Brain pericyte (primary cell): Measurements from ENCODE around the gene RWDD4.
"Not testable (repeated sequence)": the region's sequence is repeated elsewhere in the genome, so short reads cannot be mapped to it uniquely, and the experiment has no call there.

Experiments
- DNase-seq: peaks from one replicate; pipeline ENCODE4 v3.0.0-alpha.2; 2012; ENCODE audit warnings: low read depth, low spot score

Gene RWDD4

DNA sequence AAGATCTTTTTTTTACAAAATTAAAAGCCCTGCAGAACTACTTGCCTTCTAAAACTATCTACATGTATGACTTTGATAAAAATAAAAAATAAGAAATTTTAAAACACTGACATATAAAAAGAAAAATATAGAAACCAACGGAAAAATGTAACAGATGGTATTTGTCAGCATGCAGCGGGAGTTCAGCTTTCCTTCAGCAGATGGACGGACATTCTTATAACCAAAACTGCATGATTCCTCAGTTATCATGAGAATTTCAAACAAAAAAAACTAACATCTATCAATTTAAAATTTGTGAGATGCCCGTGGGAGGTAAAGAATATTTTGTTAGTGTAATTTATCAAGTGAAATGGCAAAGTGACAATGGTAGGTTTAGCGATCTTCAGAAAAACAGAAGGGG lies 23.2 kb downstream of the RWDD4 start:
- no peak for DNase-seq

DNA sequence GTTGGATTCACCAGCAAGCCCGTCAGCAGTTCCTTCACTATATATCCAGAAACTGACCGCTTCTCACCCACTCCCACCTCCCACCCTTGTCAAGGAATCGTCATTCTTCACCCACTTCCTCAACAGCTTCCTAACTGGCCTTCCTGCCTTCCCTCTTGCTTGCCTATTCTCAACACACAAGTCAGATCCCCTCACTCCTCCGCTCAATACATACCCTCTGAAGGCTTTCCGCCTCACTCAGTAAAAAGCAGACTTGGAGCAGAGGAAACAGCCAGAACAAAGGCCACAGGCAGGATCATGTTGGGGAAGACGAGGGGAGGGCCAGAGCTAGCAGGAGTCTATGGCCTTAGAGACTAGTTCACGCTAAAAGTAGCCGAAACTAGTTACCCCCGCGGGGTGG lies 23.7 kb downstream of the RWDD4 start:
- no peak for DNase-seq

DNA sequence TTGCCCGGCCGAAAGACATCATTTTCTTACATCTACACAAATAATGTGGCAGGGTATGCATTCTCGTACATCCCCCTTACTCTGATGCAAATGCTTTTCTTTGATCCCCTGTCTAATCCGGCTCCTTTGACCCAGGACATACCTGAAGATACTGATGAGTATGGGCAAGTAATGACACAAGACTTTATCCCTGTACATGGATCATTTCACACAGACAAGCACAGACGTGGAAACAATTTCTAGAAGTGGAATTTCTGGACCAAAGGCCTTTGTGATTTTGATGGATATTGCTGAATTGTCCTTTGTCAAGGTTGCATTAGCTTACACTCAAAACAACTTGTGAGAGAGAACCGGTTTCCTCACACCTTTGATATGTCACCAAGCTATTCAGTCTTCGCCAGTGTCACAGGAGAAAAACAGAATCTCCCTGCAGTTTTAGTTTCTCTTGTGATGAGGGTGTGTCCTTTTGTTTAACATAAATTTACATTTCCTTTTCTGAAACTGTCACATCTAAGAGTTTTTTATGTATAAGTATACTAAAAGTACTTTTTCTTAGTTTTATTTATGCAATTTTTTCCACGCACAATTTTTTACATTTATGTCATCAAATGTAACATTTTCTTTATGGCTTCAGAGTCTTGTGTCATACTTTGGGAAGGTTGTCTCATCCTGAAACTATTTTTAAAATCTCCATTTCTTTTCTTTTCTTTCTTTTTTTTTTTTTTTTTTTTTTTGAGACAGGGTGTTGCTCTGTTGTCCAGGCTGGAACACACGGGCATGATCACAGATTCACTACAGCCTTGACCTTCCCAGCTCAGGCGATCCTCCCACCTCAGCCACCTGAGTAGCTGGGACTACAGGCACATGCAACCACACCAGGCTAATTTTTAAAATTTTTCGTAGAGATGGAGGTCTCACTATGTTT lies 25.2 kb downstream of the RWDD4 start:
- DNase-seq = no peak

DNA sequence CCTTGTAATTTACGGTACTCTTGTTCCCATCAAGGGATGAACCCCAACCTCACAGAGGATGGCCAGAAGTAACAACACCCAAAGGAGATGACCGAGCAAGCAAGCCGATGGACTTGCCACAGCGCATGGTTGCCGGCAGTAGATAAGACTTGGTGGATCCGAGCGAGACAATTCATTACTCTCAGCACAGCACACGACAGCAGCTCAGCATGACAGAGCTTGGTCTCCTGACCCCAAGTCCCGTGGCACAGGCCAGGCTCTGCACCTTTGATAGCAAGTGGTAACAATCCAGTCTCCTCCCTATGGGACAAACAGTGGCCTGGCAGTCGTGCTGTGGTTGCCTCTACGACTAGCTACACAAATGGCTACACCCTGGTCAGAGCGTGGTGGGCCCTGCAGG lies 26.3 kb downstream of the RWDD4 start:
- no peak for DNase-seq

DNA sequence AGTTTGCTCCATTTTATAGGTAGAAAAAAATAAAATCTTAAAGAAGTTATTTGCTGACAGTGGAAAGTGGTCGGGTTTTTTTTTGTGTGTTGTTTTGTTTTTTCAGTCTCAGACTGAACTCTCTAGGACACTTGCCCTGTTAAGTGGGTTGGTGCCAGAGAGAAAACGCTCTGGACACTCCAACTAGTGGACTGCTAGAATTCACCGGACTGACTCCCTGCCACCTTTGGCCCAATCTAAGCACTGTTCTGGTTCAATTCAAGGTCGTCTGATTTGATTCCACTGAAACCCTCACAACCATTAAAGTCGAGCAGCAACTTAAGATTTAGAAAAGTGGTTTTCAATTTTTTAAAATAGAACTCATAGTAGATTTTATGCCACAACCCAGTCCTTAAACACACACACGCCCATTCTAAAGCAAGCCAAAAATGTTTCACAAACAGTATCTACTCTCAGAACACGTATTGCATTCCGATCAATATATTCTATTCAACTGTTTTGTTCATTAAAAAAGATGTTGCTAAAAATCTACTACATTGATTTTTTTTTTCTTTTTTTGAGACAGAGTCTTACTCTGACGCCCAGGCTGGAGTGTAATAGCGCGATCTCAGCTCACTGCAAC lies 27.3 kb downstream of the RWDD4 start:
- DNase-seq = no peak

DNA sequence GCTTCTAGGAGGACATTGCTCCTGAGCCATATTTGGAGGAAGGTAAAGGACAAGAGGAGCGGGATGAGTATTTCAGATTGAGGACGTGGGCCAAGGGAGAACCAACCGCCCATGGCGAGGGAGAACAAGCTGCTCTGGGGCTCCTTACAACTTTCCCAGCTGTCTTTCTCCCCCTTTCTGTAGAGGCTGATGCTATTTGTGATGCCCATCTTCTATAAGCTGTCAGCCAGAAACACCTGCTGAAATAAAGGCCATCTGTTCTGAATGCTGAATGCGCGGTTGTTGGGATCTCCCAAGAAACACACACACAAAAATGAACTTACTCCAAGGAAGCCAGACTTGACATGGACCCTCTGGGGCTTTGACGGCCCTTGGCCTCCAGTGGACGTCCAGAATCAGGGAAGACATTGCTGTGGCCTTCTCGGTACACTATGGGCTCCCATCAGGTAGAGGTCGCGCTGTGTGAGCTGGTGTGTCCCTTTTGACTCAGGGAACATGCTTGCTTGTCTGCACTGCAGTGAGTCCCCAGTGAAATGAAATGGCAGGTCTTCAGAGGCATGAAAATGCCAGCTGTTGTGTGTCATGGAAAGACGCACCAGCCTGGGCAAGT lies 30.9 kb downstream of the RWDD4 start:
- DNase-seq = no peak

DNA sequence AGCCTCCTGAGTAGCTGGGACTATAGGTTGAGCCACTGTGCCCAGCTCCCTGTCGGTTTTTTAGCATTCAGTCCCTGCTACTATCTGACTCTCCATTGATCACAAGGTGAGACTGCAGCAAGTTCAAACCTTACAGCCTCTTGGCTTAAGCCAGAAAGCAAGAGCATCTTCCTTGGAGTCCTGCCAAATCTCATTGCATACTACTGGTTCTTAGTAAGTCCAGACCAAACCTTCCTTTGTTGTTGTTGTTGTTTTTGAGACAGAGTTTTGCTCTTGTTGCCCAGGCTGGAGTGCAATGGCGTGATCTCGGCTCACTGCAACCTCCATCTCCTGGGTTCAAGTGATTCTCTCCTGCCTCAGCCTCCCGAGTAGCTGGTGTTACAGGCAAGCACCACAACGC lies 31.7 kb downstream of the RWDD4 start:
- not testable (repeated sequence) for DNase-seq

DNA sequence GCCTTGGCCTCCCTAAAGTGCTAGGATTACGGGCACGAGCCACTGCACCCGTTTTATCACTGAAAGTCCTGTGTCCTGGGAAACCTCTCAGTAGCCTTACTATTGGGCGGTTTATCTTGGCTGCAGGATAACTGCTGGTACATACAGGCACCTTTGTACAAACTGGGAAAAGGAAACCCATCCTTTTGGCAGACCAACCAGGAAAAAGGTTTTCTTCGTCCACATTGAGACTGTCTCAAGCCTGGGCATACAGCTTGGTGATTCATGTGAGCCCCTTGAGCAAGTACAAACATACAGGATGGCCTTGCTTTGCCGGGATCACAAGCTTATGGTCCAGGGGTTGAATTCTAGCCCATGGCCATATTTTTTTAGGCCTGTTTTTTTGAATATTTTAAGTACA lies 32.8 kb downstream of the RWDD4 start:
- DNase-seq = no peak

DNA sequence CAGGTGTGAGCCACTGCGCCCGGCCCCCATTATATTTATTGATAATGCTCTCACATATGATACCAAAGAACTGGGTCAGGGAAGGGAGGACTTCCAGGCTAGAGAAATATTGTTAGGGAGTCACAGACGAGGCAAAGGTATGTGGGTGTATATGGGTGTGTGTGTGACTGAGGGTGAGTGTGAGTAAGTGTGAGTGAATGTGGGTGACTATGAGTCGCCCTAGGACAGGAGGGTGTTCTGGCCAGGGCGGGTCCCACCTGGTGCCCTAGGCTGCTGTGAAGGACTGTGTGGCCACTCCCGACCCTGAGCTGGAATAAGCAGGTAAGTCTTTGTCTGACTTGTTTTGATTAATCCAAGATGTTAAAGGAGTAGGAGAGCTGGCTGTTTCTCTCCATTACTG lies 34.4 kb downstream of the RWDD4 start:
- no peak for DNase-seq

DNA sequence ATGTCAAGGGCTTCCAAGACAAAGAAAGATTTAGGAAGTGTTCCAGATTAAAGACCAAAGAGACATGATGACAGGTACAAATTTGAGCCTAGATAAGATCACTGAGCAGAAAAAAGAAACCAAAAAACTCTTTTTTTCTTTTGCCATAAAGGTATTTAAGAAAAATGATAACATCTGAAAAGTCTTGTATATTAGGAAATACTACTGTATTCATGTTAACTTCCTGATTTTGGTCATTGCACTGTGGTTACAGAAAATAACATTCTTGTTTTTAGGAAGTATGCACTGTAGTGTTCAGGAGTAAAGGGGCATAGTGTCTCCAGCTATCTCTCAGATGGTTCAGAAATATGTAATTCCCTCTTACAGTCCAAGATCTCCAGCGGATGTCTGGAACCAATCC lies 37.1 kb downstream of the RWDD4 start:
- no peak for DNase-seq

DNA sequence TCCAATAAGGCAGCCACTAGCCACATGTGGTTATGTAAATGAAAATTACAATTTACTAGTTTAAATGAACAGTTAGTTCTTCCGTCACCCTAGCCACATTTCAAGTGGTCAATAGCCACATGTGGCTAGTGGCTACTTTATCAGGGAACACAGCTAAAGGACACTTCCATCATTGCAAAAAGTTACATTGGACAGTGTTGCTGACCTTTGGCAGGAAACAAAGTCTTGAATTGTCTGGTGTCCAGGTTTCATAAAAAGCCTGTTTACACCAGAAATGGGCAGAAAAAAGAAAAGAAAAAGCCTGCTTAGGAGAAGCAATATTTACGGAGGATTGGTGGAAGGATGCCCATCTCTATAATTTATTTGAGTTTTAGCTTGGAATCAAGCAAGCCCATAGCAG lies 38.6 kb downstream of the RWDD4 start:
- DNase-seq = no peak

DNA sequence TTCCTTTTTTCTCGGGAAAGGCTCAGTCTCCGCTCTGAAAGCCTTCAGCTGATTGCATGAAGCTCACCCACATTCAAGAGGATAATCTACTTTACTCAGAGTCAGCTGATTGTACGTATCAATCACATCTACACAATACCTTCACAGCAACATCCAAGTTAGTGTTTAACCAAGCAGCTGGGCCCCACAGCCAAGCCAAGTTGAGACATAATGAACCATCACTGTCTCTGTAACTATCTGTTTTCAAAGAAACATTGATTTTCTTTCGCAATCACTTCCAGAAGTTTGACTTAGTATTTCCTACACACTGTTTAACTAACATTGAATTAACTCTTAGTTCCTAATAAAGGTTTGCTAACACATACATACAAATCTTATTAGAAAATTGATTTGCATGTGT lies 40.3 kb downstream of the RWDD4 start:
- no peak for DNase-seq

DNA sequence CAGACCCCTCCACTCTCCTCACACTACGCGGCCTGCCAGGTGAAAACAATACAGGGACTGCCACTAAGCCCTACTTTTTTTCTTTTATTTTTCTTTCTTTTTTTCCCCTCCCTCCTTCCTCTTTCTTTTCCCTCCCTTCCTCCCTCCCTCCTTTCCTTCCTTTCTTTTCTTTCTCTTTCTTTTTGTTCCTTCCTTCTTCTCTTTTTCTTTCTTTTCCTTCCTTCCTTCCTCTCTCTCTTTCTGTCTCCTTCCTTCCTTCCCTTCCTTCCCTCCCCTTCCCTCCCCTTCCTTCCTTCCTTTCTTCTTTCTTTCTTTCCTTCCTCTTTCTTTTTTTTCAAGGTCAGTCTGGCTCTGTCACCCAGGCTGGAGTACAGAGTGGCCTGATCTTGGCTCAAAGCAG lies 41.9 kb downstream of the RWDD4 start:
- DNase-seq = no peak

DNA sequence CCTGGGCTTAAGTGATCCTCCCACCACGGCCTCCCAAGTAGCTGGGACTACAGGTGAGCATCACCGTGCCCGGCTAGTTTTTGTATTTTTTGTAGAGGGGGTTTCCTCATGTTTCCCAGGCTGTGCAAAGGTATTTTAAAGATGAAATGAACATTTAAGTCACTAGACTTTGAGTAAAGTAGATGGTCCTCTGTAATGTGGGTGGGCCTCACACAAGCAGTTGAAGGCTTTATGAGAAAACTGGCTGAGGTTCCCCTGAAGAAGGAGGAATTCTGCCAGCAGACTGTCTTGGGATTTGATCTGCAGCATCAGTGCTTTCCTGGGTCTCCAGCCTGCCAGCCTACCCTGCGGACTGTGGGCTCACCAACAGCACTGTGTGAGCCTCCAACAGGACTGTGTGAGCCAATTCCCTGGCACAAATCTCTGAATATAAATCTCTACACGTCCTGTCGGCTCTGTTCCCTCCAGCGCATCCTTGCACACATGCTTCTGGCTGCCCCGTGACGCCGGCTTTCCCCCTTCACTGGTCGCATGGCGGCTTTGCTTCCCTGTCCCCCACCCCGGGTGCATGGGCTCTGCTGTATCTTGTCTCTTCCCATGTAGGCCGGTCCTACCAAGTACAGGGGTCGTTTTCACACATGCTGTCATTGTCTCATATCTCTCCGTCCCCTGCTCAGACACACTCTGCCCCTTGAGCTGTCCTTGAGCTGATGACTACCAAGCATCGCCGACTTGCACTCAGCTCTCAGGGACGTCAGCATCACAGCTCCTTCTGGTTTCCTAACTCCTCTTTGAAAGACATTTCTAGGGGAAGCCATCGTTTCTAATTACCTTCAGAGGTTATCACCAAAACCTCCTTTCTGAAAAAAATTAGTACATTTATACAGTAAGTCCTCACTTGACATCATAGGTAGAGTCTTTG lies 46.4 kb downstream of the RWDD4 start:
- no peak for DNase-seq

DNA sequence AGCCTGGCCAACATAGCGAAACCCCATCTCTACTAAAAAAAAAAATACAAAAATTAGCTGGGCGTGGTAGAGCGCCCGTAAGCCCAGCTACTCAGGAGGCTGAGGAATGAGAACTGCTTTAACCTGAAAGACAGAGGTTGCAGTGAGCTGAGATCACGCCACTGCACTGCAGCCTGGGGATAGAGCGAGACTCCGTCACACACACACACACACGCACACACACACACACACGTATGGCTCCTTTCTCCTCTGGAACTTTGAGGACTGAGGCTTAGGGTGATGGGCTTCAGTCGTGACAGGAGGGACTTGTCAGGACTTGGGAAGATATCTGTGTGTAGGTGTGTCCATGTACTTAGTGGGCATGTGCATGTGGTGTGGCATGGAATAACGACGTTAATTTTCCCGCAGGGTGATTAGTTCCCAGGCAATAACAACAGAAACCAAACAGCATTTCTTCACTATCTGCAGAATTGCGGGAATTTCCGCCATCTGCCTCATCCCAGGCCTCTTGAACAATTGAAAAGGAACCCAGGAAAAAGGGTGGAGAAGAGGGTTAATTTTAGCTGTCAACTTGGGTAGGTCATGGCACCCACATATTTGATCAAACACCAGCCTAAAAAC lies 47.7 kb downstream of the RWDD4 start:
- DNase-seq = no peak

DNA sequence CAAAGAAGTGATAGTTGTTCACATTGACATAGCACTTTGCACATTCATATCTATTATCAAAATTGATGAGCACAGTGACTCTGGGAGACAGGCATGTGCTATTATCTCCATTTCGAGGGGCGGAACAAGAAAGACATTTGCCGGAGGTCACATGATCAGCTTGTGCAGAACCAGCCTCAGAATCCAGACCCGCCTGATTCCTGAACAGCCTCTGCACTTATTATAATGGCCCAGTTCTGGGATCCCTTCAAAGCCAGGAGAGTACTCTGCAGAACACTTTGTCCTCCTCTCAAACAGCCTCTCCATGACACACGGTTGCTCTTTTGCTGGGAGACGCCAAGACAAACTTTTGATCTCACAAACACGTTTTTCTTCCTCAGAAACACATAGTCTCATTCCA lies 48.4 kb downstream of the RWDD4 start:
- no peak for DNase-seq

DNA sequence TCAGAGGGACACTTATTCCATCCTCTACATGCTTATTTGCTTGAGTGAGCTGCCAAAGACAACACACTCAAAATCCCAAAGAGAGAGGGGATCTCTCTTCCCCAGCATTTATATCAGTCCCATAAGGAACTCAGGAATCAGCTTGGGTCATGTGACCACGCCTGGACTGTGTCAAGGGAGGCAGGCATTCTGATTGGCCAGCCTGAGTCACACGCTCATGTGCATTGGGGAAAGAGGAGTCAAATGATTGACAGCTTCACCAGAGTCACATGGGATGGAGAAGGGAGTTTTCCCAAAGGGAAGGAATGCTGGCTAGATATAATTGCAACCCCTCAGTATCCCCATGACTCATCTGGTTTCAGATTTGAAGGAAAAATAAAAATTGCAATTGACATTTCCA lies 49.0 kb downstream of the RWDD4 start:
- no peak for DNase-seq

DNA sequence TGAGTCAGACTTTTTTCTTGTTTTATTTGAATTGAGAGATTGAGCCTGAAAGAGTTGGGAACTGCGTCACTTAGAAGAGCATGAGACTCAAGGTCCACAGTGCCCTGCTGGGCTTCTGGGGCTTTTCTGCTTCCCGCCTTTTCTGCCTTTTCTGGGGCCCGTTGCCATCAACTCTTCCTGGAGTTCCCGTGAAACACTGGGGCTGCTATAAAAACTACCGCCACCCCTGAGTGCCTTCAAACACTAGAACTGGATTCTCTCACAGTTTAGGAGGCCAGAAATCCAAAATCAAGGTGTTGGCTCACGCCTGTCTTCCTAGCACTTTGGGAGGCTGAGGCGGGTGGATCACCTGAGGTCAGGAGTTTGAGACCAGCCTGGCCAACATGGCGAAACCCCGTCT lies 49.8 kb downstream of the RWDD4 start:
- DNase-seq = no peak

DNA sequence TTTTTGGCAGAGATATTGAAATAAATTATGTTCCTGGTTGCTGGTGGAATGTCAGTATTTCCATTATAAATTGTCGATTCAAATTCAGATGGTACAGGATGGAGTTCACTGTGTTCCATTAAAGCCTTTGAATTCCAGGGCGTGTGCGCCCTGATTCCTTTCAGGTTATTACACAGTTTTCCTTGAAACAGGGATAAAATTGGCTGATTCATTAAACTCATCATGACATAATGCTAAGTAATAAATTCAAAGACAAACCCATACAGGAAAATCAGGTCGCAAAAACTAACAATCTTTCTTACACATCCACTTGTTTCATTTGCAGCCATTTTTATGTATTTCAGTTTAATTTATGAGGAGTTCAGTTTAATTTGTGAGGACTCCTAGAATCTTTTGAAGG lies 51.1 kb downstream of the RWDD4 start:
- DNase-seq = no peak

DNA sequence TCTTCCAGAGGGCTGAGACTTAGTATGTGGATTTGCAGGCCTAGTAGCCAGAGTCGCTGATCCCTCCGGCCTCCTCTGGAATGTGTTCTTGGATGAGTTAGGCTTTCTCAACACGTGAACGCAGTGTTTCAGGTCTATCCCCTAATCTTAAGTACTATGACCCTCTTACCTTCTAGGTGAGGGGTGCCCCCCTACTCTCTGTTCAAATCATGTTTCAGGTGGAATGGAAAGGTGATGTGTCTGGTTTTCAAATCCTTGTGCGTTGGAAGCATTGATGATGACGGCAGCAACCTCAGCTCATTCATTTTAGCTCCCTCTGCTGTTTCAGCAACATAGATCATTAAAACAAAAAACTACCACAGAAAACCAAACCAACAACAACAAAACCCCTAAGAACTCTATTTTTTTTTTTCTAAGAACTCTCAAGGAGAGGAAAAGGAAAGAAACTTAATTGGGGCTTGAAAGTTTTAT lies 56.4 kb downstream of the RWDD4 start:
- no peak for DNase-seq

DNA sequence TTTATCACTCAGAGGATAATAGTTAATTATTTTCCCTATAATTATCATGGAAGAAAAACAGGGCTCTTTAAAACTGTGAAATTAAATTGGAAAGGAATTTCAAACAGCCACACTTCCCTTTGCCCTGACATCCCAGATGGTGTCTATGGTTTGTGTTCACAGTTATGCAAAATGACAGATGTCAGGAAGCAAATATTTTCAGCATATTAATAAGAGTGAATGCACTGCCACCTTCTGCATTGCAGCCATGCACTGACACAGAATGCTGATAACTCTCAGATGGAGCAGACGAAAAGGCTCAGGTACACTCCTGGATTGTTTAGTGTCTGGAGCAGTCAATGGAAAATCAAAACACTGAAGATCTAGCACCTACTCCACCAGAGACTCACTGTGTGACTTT lies 57.6 kb downstream of the RWDD4 start:
- no peak for DNase-seq
